IMR-90 (cell line): ENCODE measurements around the gene STARD13. TPM values are rescaled to one million over a fixed set of nuclear protein-coding genes. Genes with fewer than 3 reads are reported as not detected.

ENCODE experiments used
- ATAC-seq: fragments of 200-7000 bp; cut with Tn5 transposase; 2 replicates; pipeline ENCODE4 v1.9.1; 2020; ENCODE audit warnings: low read depth, mild to moderate bottlenecking, moderate library complexity
- BruUV-seq: library from RNA; stranded (reverse); fragments of 400-500 nt; replicated peaks from 2 replicates; lab custom pipeline; 2021; lab: Mats Ljungman, UMichigan
- CTCF ChIA-PET: fragments of 300-600 bp; formaldehyde crosslinking; extraction: SDS; loops from one replicate; lab custom pipeline; 2021; ENCODE audit warnings: antibody characterized with exemption; lab: Yijun Ruan, JAX
- POLR2A ChIA-PET: fragments of 300-600 bp; sonication (Branson Sonifier 250); formaldehyde crosslinking; loops from one replicate; lab custom pipeline; 2022; ENCODE audit warnings: antibody characterized with exemption; ENCODE audit not compliant: unreplicated experiment; lab: Charles Lee
- DNase-seq: peaks from one replicate; pipeline ENCODE4 v3.0.0; 2013
- H2AFZ ChIP-seq: replicated peaks from 2 replicates; pipeline ENCODE3; 2013; ENCODE audit warnings: low read length, mild to moderate bottlenecking; ENCODE audit not compliant: poor library complexity
- H2AK5ac ChIP-seq: 2 replicates; pipeline ENCODE4 v1.6.1; 2013; ENCODE audit warnings: low read depth, low read length, inconsistent platforms
- H2AK9ac ChIP-seq: replicated peaks from 2 replicates; pipeline ENCODE3; 2013; ENCODE audit warnings: mild to moderate bottlenecking, low read depth, low read length, moderate library complexity; ENCODE audit not compliant: poor library complexity
- H2BK120ac ChIP-seq: 2 replicates; pipeline ENCODE4 v1.6.1; 2013; ENCODE audit warnings: low read depth, low read length, inconsistent platforms
- H2BK15ac ChIP-seq: 3 replicates; pipeline ENCODE4 v1.6.1; 2013; ENCODE audit warnings: low read depth, low read length, inconsistent platforms
- H2BK20ac ChIP-seq: 2 replicates; pipeline ENCODE4 v1.6.1; 2013; ENCODE audit warnings: low read depth, mild to moderate bottlenecking, inconsistent platforms, low read length, moderate library complexity
- H2BK5ac ChIP-seq: 2 replicates; pipeline ENCODE4 v1.6.1; 2013; ENCODE audit warnings: mild to moderate bottlenecking, low read depth, low read length, inconsistent platforms; ENCODE audit not compliant: poor library complexity, severe bottlenecking
- H3K14ac ChIP-seq: replicated peaks from 2 replicates; pipeline ENCODE4 v1.6.1; 2013; ENCODE audit warnings: low read depth, low read length, inconsistent platforms
- H3K18ac ChIP-seq: 2 replicates; pipeline ENCODE4 v1.6.1; 2013; ENCODE audit warnings: low read depth, low read length, control low read depth
- H3K23ac ChIP-seq: 2 replicates; pipeline ENCODE4 v1.6.1; 2013; ENCODE audit warnings: low read depth, low read length, inconsistent platforms
- H3K27ac ChIP-seq: 2 replicates; pipeline ENCODE4 v1.5.1; 2013; ENCODE audit warnings: mild to moderate bottlenecking, control low read depth, low read length; ENCODE audit not compliant: insufficient read depth
- H3K27me3 ChIP-seq: 2 replicates; pipeline ENCODE4 v1.6.1; 2013; ENCODE audit warnings: low read length; ENCODE audit not compliant: control insufficient read depth, insufficient read depth
- H3K36me3 ChIP-seq: 2 replicates; pipeline ENCODE4 v1.6.1; 2013; ENCODE audit warnings: low read length, mixed read lengths; ENCODE audit not compliant: control insufficient read depth, insufficient read depth
- H3K4ac ChIP-seq: 2 replicates; pipeline ENCODE4 v1.6.1; 2013; ENCODE audit warnings: low read depth, low read length, inconsistent platforms
- H3K4me1 ChIP-seq: 2 replicates; pipeline ENCODE4 v1.6.1; 2013; ENCODE audit warnings: low read length, mixed read lengths; ENCODE audit not compliant: control insufficient read depth, insufficient read depth
- H3K4me2 ChIP-seq: 2 replicates; pipeline ENCODE4 v1.6.1; 2013; ENCODE audit warnings: low read depth, mild to moderate bottlenecking, control low read depth, low read length, moderate library complexity
- H3K4me3 ChIP-seq: 2 replicates; pipeline ENCODE4 v1.5.1; 2013; ENCODE audit warnings: low read depth, mild to moderate bottlenecking, control low read depth, low read length, moderate library complexity; ENCODE audit not compliant: insufficient read depth
- H3K56ac ChIP-seq: 2 replicates; pipeline ENCODE4 v1.6.1; 2013; ENCODE audit warnings: low read length, inconsistent platforms; ENCODE audit not compliant: insufficient read depth; ENCODE audit errors: extremely low read depth
- H3K79me1 ChIP-seq, 2 experiments: 2 replicates each; pipeline ENCODE4 v1.6.1; 2013; ENCODE audit warnings: low read length in 2 of 2, inconsistent platforms in 1 of 2, low read depth in 1 of 2
- H3K9ac ChIP-seq: 2 replicates; pipeline ENCODE4 v1.6.1; 2013; ENCODE audit warnings: low read depth, low read length, control low read depth
- H3K9me1 ChIP-seq: 2 replicates; pipeline ENCODE4 v1.6.1; 2013; ENCODE audit warnings: low read length, inconsistent platforms; ENCODE audit not compliant: insufficient read depth
- H3K9me3 ChIP-seq: 2 replicates; pipeline ENCODE4 v1.6.1; 2013; ENCODE audit warnings: low read length; ENCODE audit not compliant: control insufficient read depth, insufficient read depth
- H4K20me1 ChIP-seq: 2 replicates; pipeline ENCODE4 v1.6.1; 2013; ENCODE audit warnings: low read length, inconsistent platforms; ENCODE audit not compliant: insufficient read depth
- H4K5ac ChIP-seq: 2 replicates; pipeline ENCODE4 v1.6.1; 2013; ENCODE audit warnings: mild to moderate bottlenecking, low read depth, low read length, control low read depth
- H4K8ac ChIP-seq, 2 experiments: 2 replicates each; pipeline ENCODE4 v1.6.1; 2013; ENCODE audit warnings: low read depth in 2 of 2, low read length in 2 of 2, control low read depth in 1 of 2, inconsistent platforms in 1 of 2
- H4K91ac ChIP-seq: 2 replicates; pipeline ENCODE4 v1.6.1; 2013; ENCODE audit warnings: low read depth, low read length, inconsistent platforms; ENCODE audit not compliant: insufficient read depth
- CEBPB ChIP-seq: IDR thresholded peaks from 2 replicates; pipeline ENCODE4 v1.6.1; 2012; ENCODE audit warnings: low read depth, low read length, improper control_type of control experiment
- CHD1 ChIP-seq: IDR thresholded peaks from 2 replicates; pipeline ENCODE4 v1.6.1; 2012; ENCODE audit warnings: low read depth, low read length, improper control_type of control experiment
- CTCF ChIP-seq: conservative IDR thresholded peaks from 2 replicates; pipeline ENCODE4 v1.5.1; 2012; ENCODE audit warnings: mild to moderate bottlenecking, low read depth, low read length, improper control_type of control experiment
- FOS ChIP-seq: fragments of 150-350 bp; IDR thresholded peaks from 2 replicates; pipeline ENCODE4 v1.6.1; 2016; ENCODE audit warnings: low read depth, low read length
- MAZ ChIP-seq: IDR thresholded peaks from 2 replicates; pipeline ENCODE4 v1.6.1; 2012; ENCODE audit warnings: low read depth, mild to moderate bottlenecking, low read length, improper control_type of control experiment, moderate library complexity, borderline replicate concordance
- MXI1 ChIP-seq: IDR thresholded peaks from 2 replicates; pipeline ENCODE4 v1.6.1; 2012; ENCODE audit warnings: low read depth, mild to moderate bottlenecking, low read length, moderate library complexity, borderline replicate concordance
- NFE2L2 ChIP-seq: fragments of 150-350 bp; IDR thresholded peaks from 2 replicates; pipeline ENCODE4 v1.6.1; 2016; ENCODE audit warnings: low read depth, mild to moderate bottlenecking, low read length
- RAD21 ChIP-seq: IDR thresholded peaks from 2 replicates; pipeline ENCODE4 v1.6.1; 2012; ENCODE audit warnings: low read length, improper control_type of control experiment
- RCOR1 ChIP-seq: IDR thresholded peaks from 2 replicates; pipeline ENCODE4 v1.6.1; 2012; ENCODE audit warnings: mild to moderate bottlenecking, low read length, improper control_type of control experiment; ENCODE audit not compliant: insufficient replicate concordance
- RFX5 ChIP-seq: IDR thresholded peaks from 2 replicates; pipeline ENCODE4 v1.8.0; 2012; ENCODE audit warnings: low read depth, mild to moderate bottlenecking, low read length, moderate library complexity
- WGBS, 2 experiments: methylation state at CpG; one replicate each; pipeline versions ENCODE4 v1.1.5 to v1.1.7; 2013; ENCODE audit warnings: missing lambda C conversion rate in 2 of 2; ENCODE audit not compliant: insufficient read length in 1 of 2; ENCODE audit errors: extremely low coverage in 2 of 2; 5-methylcytosine and 5-hydroxymethylcytosine counted together
- dilution Hi-C: fragments of 300-500 bp; cut with HindIII; formaldehyde crosslinking; loops from one replicate; pipeline ENCODE4 v1.14.3; 2018; ENCODE audit warnings: low sequenced_read_pairs; ENCODE audit not compliant: unreplicated experiment
- in situ Hi-C: fragments of 300-500 bp; cut with MboI; formaldehyde crosslinking; loops from 3 replicates; pipeline ENCODE4 v1.14.3; 2019; ENCODE audit warnings: low sequenced_read_pairs, inconsistent platforms, mixed read lengths
- intact Hi-C: fragments of 100-400 bp; cut with micrococcal nuclease; formaldehyde crosslinking; loops from 2 replicates; pipeline ENCODE4 v1.10.0; 2022
- polyA plus RNA-seq, 3 experiments: library from polyadenylated mRNA; depleted of rRNA; stranded (reverse); fragments of >200 nt; gene quantifications; 2 replicates each; pipeline ENCODE4 v1.2.3, GENCODE V29; 2012; ENCODE audit warnings: low replicate concordance in 1 of 3
- total RNA-seq: library from RNA; depleted of rRNA; stranded (reverse); fragments of >200 nt; gene quantifications from 2 replicates; pipeline ENCODE4 v1.2.3, GENCODE V29; 2012

The STARD13 gene
- total and polyA plus RNA-seq, 2 of the 4 experiments (the other 2 are of a cell fraction), result 23.6 to 46.6 TPM

- TF ChIP-seq RFX5 (no peak), RAD21 (no peak), CHD1 (no peak), CEBPB (no peak), MXI1 (no peak), CTCF (no peak), MAZ (no peak), RCOR1 (no peak), FOS (no peak), NFE2L2 (no peak)
- Histone ChIP-seq H3K18ac (peak overlapping the region; percentile 33), H4K5ac (peak overlapping the region; percentile 25), H3K4me3 (no peak overlapping the region), H3K14ac (peak overlapping the region; percentile 73), H4K91ac (peak overlapping the region; percentile 67), H4K20me1 (peaks cover 5% of the 10 kb centered on the region; the same call in 1 of the 2 replicates), H2BK20ac (peak overlapping the region; percentile 86), H2AK5ac (peak overlapping the region; percentile 66), H3K23ac (peak overlapping the region; percentile 55), H3K9me1 (peaks cover 11% of the 10 kb centered on the region), H2BK15ac (peak overlapping the region; percentile 46; the same call in 2 of the 3 replicates), H3K4me1 (peaks cover 17% of the 10 kb centered on the region), H3K27me3 (no peaks in the 10 kb centered on the region), H2AFZ (no peak overlapping the region), H2BK5ac (peak overlapping the region; percentile 95), H3K27ac (peak overlapping the region; percentile 74), H2BK120ac (peak overlapping the region; percentile 84), H2AK9ac (no peak overlapping the region), H3K79me1 (peaks cover 33 to 79% of the 10 kb centered on the region in 2 experiments), H3K9ac (no peak overlapping the region), H3K9me3 (no peaks in the 10 kb centered on the region), H4K8ac (peak overlapping the region; percentile 33 to 85), H3K4me2 (peak overlapping the region; percentile 3; the same call in 1 of the 2 replicates), H3K56ac (peak overlapping the region; percentile 20; the same call in 1 of the 2 replicates), H3K4ac (peak overlapping the region; percentile 77), H3K36me3 (peaks cover 14% of the 10 kb centered on the region)
- no CpG with 5 or more reads among the region's 4 CpGs for WGBS, 2 experiments
- dilution Hi-C loops (no loop called here), intact Hi-C loops (no loop called here), in situ Hi-C loops (no loop called here)
- no peak for DNase-seq
- BruUV-seq, result no TSS peak
- CTCF ChIA-PET, result no interaction called here
- POLR2A ChIA-PET, result no interaction called here
- no peak for ATAC-seq
Observed at GRCh38 chr13:33252135-33252534, 33.4 kb downstream of the STARD13 start.
